Heart right ventricle (tissue), 16 donors: ENCODE data around the gene KCTD4. TPM values are rescaled to one million over a fixed set of nuclear protein-coding genes. Genes with fewer than 3 reads are reported as not detected.

ENCODE experiments used
- ATAC-seq, 8 donors: fragments of 200-7000 bp; cut with Tn5 transposase; one replicate each; pipeline ENCODE4 v1.9.1; 2020; ENCODE audit warnings: mild to moderate bottlenecking in 8 of 8, moderate library complexity in 8 of 8, moderate number of reproducible peaks in 1 of 8
- DNase-seq, 2 donors: peaks; one replicate each; pipeline ENCODE4 v3.0.0-alpha.2; 2020
- H3K27ac ChIP-seq, 10 donors: fragments of 200-600 bp; sonication (generic) in 2 of 10; one replicate each; pipeline versions ENCODE4 v1.5.0 to v1.8.0; 2020 to 2022; ENCODE audit warnings: mild to moderate bottlenecking in 3 of 10
- H3K27me3 ChIP-seq, 7 donors: fragments of 200-600 bp; one replicate each; pipeline ENCODE4 v1.8.0; 2021 to 2022; ENCODE audit warnings: mild to moderate bottlenecking in 2 of 7
- H3K36me3 ChIP-seq, 9 donors: fragments of 200-600 bp; sonication (generic) in 1 of 9; one replicate each; pipeline versions ENCODE4 v1.5.0 to v1.8.0; 2020 to 2022; ENCODE audit warnings: mild to moderate bottlenecking in 2 of 9
- H3K4me1 ChIP-seq, 9 donors: fragments of 200-600 bp; sonication (generic) in 1 of 9; one replicate each; pipeline versions ENCODE4 v1.5.0 to v1.8.0; 2020 to 2022; ENCODE audit warnings: mild to moderate bottlenecking in 4 of 9
- H3K4me3 ChIP-seq, 10 donors: fragments of 200-600 bp; sonication (generic) in 2 of 10; one replicate each; pipeline versions ENCODE4 v1.5.0 to v1.8.0; 2020 to 2022; ENCODE audit warnings: mild to moderate bottlenecking in 7 of 10, moderate library complexity in 2 of 10
- H3K9me3 ChIP-seq, 11 donors: fragments of 200-600 bp in 10 of 11; sonication (generic) in 2 of 11; one replicate each; pipeline versions ENCODE4 v1.5.0 to v1.8.0; 2013 to 2022; ENCODE audit warnings: mild to moderate bottlenecking in 2 of 11, control low read depth in 1 of 11, moderate library complexity in 1 of 11
- CTCF ChIP-seq, 9 donors: fragments of 200-600 bp; sonication (generic) in 2 of 9; IDR thresholded peaks; one replicate each; pipeline versions ENCODE4 v1.5.0 to v1.8.0; 2021 to 2022; ENCODE audit warnings: antibody characterized with exemption in 9 of 9, mild to moderate bottlenecking in 5 of 9, moderate library complexity in 1 of 9
- WGBS, 2 donors: extraction: QIAGEN DNeasy Blood & Tissue Kit; methylation state at CpG; one replicate each; pipeline ENCODE4 v1.1.7; 2013; ENCODE audit warnings: inconsistent platforms in 1 of 2; 5-methylcytosine and 5-hydroxymethylcytosine counted together
- intact Hi-C, 10 donors: fragments of 100-400 bp; cut with DNase I; formaldehyde crosslinking; loops; one replicate each; pipeline versions ENCODE4 v1.11.1 to v1.14.2; 2022
- polyA plus RNA-seq, 2 donors: library from polyadenylated mRNA; stranded (reverse); fragments of 200-250 nt; gene quantifications; one replicate each; pipeline ENCODE4 v1.2.3, GENCODE V29; 2013
- total RNA-seq, 10 donors: library from RNA; stranded (reverse); fragmentation: NEBNext Ultra II Directional in 3 of 10; extraction: Animal tissue kit (Norgen Biotek cat#: 25700) in 3 of 10; gene quantifications; one replicate each; pipeline versions ENCODE4 v1.2.1 to v1.2.4, GENCODE V29; 2021 to 2023
- donor health status: Arrhythmogenic right ventricular cardiomyopathy.
- donor health status: ischemic (EF 13 %, LVEDD 7.1; RV severe dilation, severe dysfunction).
- donor health status: healthy with polysubstance abuse.
- donor health status: DM: no; HTN: yes; CAD: no.
- donor health status: DM: no; HTN: no; CAD: no.
- donor health status: ischemic (EF 25% LVEDD 6.9; RV normal size, moderate dysfunction).
- donor health status: ischemic (EF 25% LVEDD 5.7; RV mildly dilated, moderate dysfunction).
- donor health status: healthy.
- donor health status: DM: yes; HTN: yes; CAD: no.
- donor health status: Ischemic cardiomyopathy.
- donor health status: ischemic (EF 35%, LVEDD 5.7; RV mildly dilated, moderate dysfunction).
- donor health status: nonischemic (EF 11% LVEDD 7.7; RV severe dilation, severe dysfunction).
- donor health status: DM: yes; HTN: yes; CAD: no.
- donor health status: PGD.
- donor health status: ischemic (EF 29% LVEDD 5.4; RV normal size, mild dysfunction).
- donor health status: nonischemic (EF 23%, LVEDD 6.1; RV moderate dilation, normal function).

The KCTD4 gene
- total and polyA plus RNA-seq, 12 donors: 0.01 to 0.16 (median 0.15) TPM; not detected in 9

DNA sequence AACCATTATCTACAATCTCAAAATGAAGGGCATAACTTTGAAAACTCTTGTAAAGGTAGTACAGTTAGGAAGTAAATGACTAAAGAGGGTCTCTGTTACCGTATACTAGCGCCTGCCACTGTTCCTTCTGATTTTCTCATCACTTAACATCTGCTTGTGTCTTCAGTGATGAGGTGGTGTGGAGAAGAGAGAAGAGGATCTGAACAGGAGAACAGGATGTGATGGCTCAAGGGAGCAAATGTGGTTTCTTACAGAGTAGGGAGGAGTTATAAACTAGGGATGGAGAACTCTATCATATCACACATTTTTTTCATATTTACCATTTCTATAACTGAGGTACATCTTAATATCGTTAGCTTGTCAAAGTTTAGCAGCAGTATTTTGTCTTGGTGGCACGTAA lies 1.1 kb downstream of the KCTD4 start:
- no peaks in the 10 kb centered on the region for H3K27me3 ChIP-seq
- DNase-seq (no peak), ATAC-seq (peak in 2 of 8 donors; percentile 16 to 41)
- H3K4me1 ChIP-seq: peaks cover 0 to 36% (median 24%) of the 10 kb centered on the region in 9 donors
- no peak overlapping the region for H3K4me3 ChIP-seq
- WGBS, 2 donors: 70% methylated on average over 4 of the region's 4 CpGs
- no peaks in the 10 kb centered on the region for H3K9me3 ChIP-seq
- intact Hi-C loops: loop anchor here in 1 of 10 donors (10.0 kb wide), 1 partner anchor 105 kb away; no protein-coding TSS in a partner anchor
- no peak for TF ChIP-seq CTCF (IDR thresholded peaks at IDR 0.05)
- peak overlapping the region in 1 of 10 donors; percentile 20 for H3K27ac ChIP-seq
- no peaks in the 10 kb centered on the region for H3K36me3 ChIP-seq

GRCh38 chr13:45198924-45199323 lies 1.9 kb downstream of the KCTD4 start:
- no peaks in the 10 kb centered on the region for H3K36me3 ChIP-seq
- DNase-seq (peak in 1 of 2 donors; percentile 17), ATAC-seq (no peak)
- H3K4me1 ChIP-seq: peaks cover 0 to 44% (median 24%) of the 10 kb centered on the region in 9 donors
- TF ChIP-seq CTCF (IDR thresholded peaks at IDR 0.05): no peak
- intact Hi-C loops: loop anchor here in 1 of 10 donors (10.0 kb wide), 1 partner anchor 106 kb away; no protein-coding TSS in a partner anchor
- H3K9me3 ChIP-seq: no peaks in the 10 kb centered on the region
- WGBS, 2 donors: 54 to 74% methylated on average over 3 of the region's 3 CpGs
- no peak overlapping the region for H3K4me3 ChIP-seq
- no peaks in the 10 kb centered on the region for H3K27me3 ChIP-seq
- H3K27ac ChIP-seq: no peak overlapping the region

- Histone ChIP-seq H3K27me3 (no peaks in the 10 kb centered on the region), H3K9me3 (no peaks in the 10 kb centered on the region), H3K4me1 (peaks cover 0 to 44% (median 24%) of the 10 kb centered on the region in 9 donors), H3K36me3 (no peaks in the 10 kb centered on the region), H3K27ac (no peak overlapping the region), H3K4me3 (no peak overlapping the region)
- TF ChIP-seq CTCF (IDR thresholded peaks at IDR 0.05): no peak
- intact Hi-C loops: loop anchor here in 1 of 10 donors (10.0 kb wide), 1 partner anchor 107 kb away; no protein-coding TSS in a partner anchor
- no peak for DNase-seq
- WGBS, 2 donors: 73 to 79% methylated on average over 2 of the region's 2 CpGs
- no peak for ATAC-seq
Measured at GRCh38 chr13:45198041-45198440, 2.8 kb downstream of the KCTD4 start.

GRCh38 chr13:45196622-45197021 lies 4.2 kb downstream of the KCTD4 start:
- intact Hi-C loops: loop anchor here in 1 of 10 donors (10.0 kb wide), 1 partner anchor 108 kb away; no protein-coding TSS in a partner anchor
- WGBS, 2 donors: 35 to 45% methylated on average over 1 of the region's 1 CpG
- DNase-seq: no peak
- H3K27me3 ChIP-seq: no peaks in the 10 kb centered on the region
- no peaks in the 10 kb centered on the region for H3K36me3 ChIP-seq
- peak overlapping the region in 1 of 10 donors; percentile 4 for H3K27ac ChIP-seq
- no peak overlapping the region for H3K4me3 ChIP-seq
- H3K9me3 ChIP-seq: no peaks in the 10 kb centered on the region
- peaks cover 0 to 44% (median 24%) of the 10 kb centered on the region in 9 donors for H3K4me1 ChIP-seq
- no peak for TF ChIP-seq CTCF (IDR thresholded peaks at IDR 0.05)
- ATAC-seq: peak in 5 of 8 donors; percentile 40 to 77 (median 46)
